ENCODE measurements around the gene GNG14. TPM values are rescaled to one million over a fixed set of nuclear protein-coding genes. Genes with fewer than 3 reads are reported as not detected.
"Not testable (repeated sequence)": the region's sequence is repeated elsewhere in the genome, so short reads cannot be mapped to it uniquely, and the experiment has no call there.

The GNG14 gene
- total RNA-seq = not detected

GRCh38 chr19:12687496-12688196 lies at the start of gene GNG14:
Gene GNG14 (plus strand): TSS chr19:12687998. CDS start chr19:12688049, 51 bp downstream.
- no peak for DNase-seq (ENCODE audit: low spot score)

- no peak for DNase-seq (ENCODE audit: low spot score)
Observed at GRCh38 chr19:12638611-12639182, 49.1 kb upstream of the GNG14 start.

- peak; percentile 83 for DNase-seq (ENCODE audit: low spot score)
Observed at GRCh38 chr19:12639901-12640613, 47.7 kb upstream of the GNG14 start.

- DNase-seq (ENCODE audit: low spot score) = no peak
Observed at GRCh38 chr19:12641456-12641855, 46.3 kb upstream of the GNG14 start.

GRCh38 chr19:12642506-12642905 lies 45.3 kb upstream of the GNG14 start:
- DNase-seq (ENCODE audit: low spot score) = no peak

GRCh38 chr19:12643716-12644115 lies 44.1 kb upstream of the GNG14 start:
- not testable (repeated sequence) for DNase-seq (ENCODE audit: low spot score)

GRCh38 chr19:12646551-12646950 lies 41.2 kb upstream of the GNG14 start:
- no peak for DNase-seq (ENCODE audit: low spot score)

GRCh38 chr19:12647047-12647446 lies 40.8 kb upstream of the GNG14 start:
- DNase-seq (ENCODE audit: low spot score) = no peak

- peak; percentile 69 for DNase-seq (ENCODE audit: low spot score)
Observed at GRCh38 chr19:12647490-12648071, 40.2 kb upstream of the GNG14 start.

GRCh38 chr19:12648088-12648487 lies 39.7 kb upstream of the GNG14 start:
- no peak for DNase-seq (ENCODE audit: low spot score)

- no peak for DNase-seq (ENCODE audit: low spot score)
Observed at GRCh38 chr19:12649941-12650340, 37.9 kb upstream of the GNG14 start.

GRCh38 chr19:12652219-12652618 lies 35.6 kb upstream of the GNG14 start:
- no peak for DNase-seq (ENCODE audit: low spot score)

- DNase-seq (ENCODE audit: low spot score) = no peak
Observed at GRCh38 chr19:12655546-12655945, 32.3 kb upstream of the GNG14 start.

- DNase-seq (ENCODE audit: low spot score) = no peak
Observed at GRCh38 chr19:12656899-12657571, 30.8 kb upstream of the GNG14 start.

- DNase-seq (ENCODE audit: low spot score) = no peak
Observed at GRCh38 chr19:12657966-12658365, 29.8 kb upstream of the GNG14 start.

GRCh38 chr19:12660980-12661379 lies 26.8 kb upstream of the GNG14 start:
- DNase-seq (ENCODE audit: low spot score) = no peak

GRCh38 chr19:12664406-12665280 lies 23.2 kb upstream of the GNG14 start:
- DNase-seq (ENCODE audit: low spot score) = no peak

GRCh38 chr19:12665281-12665573 lies 22.6 kb upstream of the GNG14 start:
- DNase-seq (ENCODE audit: low spot score) = peak; percentile 52

GRCh38 chr19:12665671-12666264 lies 22.0 kb upstream of the GNG14 start:
- no peak for DNase-seq (ENCODE audit: low spot score)

- peak; percentile 50 for DNase-seq (ENCODE audit: low spot score)
Observed at GRCh38 chr19:12666265-12667048, 21.3 kb upstream of the GNG14 start, which contains the start of the genes MAN2B1 and WDR83. Gene MAN2B1 (minus strand): TSS chr19:12666742. CDS start chr19:12666701, 41 bp downstream. Gene WDR83 (plus strand): TSS chr19:12666807. CDS start chr19:12669791, 2,984 bp downstream.

Data from mucosa of gallbladder (tissue), 1 donor.